ENCODE results near the gene SLC25A17. TPM values are rescaled to one million over a fixed set of nuclear protein-coding genes. Genes with fewer than 3 reads are reported as not detected.
A peak's percentile ranks its signal among the peaks of the same experiment; 100 is the strongest.

Gene SLC25A17
- total and polyA plus RNA-seq, 2 donors from 2014 or later: 15.3 to 23.8 TPM

DNA sequence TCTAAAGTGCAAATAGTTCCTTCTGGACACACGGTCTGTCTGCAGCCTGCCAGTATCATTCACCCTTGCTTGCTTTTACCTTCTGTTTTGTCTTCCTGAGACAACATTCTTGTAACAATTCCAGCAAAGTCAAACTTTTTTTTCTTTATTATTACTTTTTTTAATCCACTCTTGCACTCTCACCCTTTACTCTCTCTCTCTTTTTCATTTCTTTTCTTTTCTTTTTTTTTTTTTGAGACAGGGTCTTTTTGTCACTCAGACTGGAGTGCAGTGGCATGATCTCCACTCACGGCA is 86.2 kb downstream of the SLC25A17 start:
- no peaks in the 10 kb centered on the region for H3K36me3 ChIP-seq (ENCODE audit: control insufficient read depth in 2 of 3, insufficient read depth in 3 of 3, low read length in 3 of 3)
- no peak for TF ChIP-seq CTCF (IDR thresholded peaks at IDR 0.05; ENCODE audit: borderline replicate concordance, extremely low read depth, insufficient read depth)
- FAIRE-seq: no peak
- H3K4me1 ChIP-seq (ENCODE audit: control insufficient read depth in 2 of 3, insufficient read depth in 2 of 3, low read depth in 1 of 3, low read length in 3 of 3): peaks cover 0 to 7% (median 3%) of the 10 kb centered on the region in 3 donors
- DNase-seq: no peak
- no peaks in the 10 kb centered on the region for H3K9me3 ChIP-seq (ENCODE audit: control insufficient read depth in 2 of 3, insufficient read depth in 1 of 3, low read length in 3 of 3)
- no peak overlapping the region for H3K4me3 ChIP-seq (ENCODE audit: low read length in 3 of 3)
- H3K27me3 ChIP-seq (ENCODE audit: control insufficient read depth, insufficient read depth, low read length): no peaks in the 10 kb centered on the region
- H3K27ac ChIP-seq (ENCODE audit: low read depth in 2 of 2, low read length in 2 of 2): peak overlapping the region; percentile 11 to 81
- peak overlapping the region in 1 of 3 donors; percentile 15 for H3K9ac ChIP-seq (ENCODE audit: low read length in 3 of 3)
- intact Hi-C loops (cut with DNase I): no loop called here

GRCh38 chr22:40729284-40729683 is 89.9 kb downstream of the SLC25A17 start:
- Histone ChIP-seq H3K27ac (ENCODE audit: low read depth in 2 of 2, low read length in 2 of 2) (peak overlapping the region in 1 of 2 donors; percentile 69), H3K27me3 (ENCODE audit: control insufficient read depth, insufficient read depth, low read length) (no peaks in the 10 kb centered on the region), H3K4me1 (ENCODE audit: control insufficient read depth in 2 of 3, insufficient read depth in 2 of 3, low read depth in 1 of 3, low read length in 3 of 3) (peaks cover 3 to 7% (median 3%) of the 10 kb centered on the region in 3 donors), H3K4me3 (ENCODE audit: low read length in 3 of 3) (no peak overlapping the region), H3K36me3 (ENCODE audit: control insufficient read depth in 2 of 3, insufficient read depth in 3 of 3, low read length in 3 of 3) (no peaks in the 10 kb centered on the region), H3K9me3 (ENCODE audit: control insufficient read depth in 2 of 3, insufficient read depth in 1 of 3, low read length in 3 of 3) (no peaks in the 10 kb centered on the region), H3K9ac (ENCODE audit: low read length in 3 of 3) (no peak overlapping the region)
- no peak for DNase-seq
- no peak for FAIRE-seq
- intact Hi-C loops (cut with DNase I): no loop called here
- TF ChIP-seq CTCF (IDR thresholded peaks at IDR 0.05; ENCODE audit: borderline replicate concordance, extremely low read depth, insufficient read depth): no peak

DNA sequence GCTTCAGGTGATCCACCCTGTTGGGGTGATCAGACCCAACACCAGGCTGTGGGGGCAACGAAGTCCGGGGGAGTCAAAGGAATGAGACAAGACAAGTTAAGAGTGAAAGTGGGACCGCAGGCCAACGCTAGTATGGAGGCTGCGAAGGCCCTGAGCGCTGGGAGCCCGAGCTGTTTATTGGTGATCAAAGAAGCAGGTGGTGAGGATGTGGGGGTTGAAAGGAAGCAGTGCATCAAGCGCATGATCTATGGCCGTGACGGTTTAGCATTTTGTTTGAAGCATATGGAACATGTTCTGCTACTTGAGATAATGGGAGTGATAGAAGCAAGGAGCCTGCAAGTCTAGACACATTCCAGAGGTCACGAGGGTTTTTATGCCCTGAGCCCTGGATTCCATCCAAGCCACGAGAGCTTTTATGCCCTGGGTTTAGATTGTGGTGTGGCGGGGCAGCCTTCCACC is 90.4 kb downstream of the SLC25A17 start:
- Histone ChIP-seq H3K27me3 (ENCODE audit: control insufficient read depth, insufficient read depth, low read length) (no peaks in the 10 kb centered on the region), H3K9me3 (ENCODE audit: control insufficient read depth in 2 of 3, insufficient read depth in 1 of 3, low read length in 3 of 3) (no peaks in the 10 kb centered on the region), H3K9ac (ENCODE audit: low read length in 3 of 3) (no peak overlapping the region), H3K4me3 (ENCODE audit: low read length in 3 of 3) (peak overlapping the region in 1 of 3 donors; percentile 17), H3K36me3 (ENCODE audit: control insufficient read depth in 2 of 3, insufficient read depth in 3 of 3, low read length in 3 of 3) (no peaks in the 10 kb centered on the region), H3K4me1 (ENCODE audit: control insufficient read depth in 2 of 3, insufficient read depth in 2 of 3, low read depth in 1 of 3, low read length in 3 of 3) (peaks cover 3 to 7% (median 3%) of the 10 kb centered on the region in 3 donors), H3K27ac (ENCODE audit: low read depth in 2 of 2, low read length in 2 of 2) (peak overlapping the region in 1 of 2 donors; percentile 69)
- intact Hi-C loops (cut with DNase I): no loop called here
- no peak for TF ChIP-seq CTCF (IDR thresholded peaks at IDR 0.05; ENCODE audit: borderline replicate concordance, extremely low read depth, insufficient read depth)
- peak in 4 of 5 donors; percentile 76 to 87 (median 80) for DNase-seq
- no peak for FAIRE-seq

Data from kidney (tissue), 14 donors.